Vagina (tissue), 2 donors: Measurements from ENCODE around the gene ABHD5.

ENCODE experiments used
- CTCF ChIP-seq, 3 experiments: fragments of 450-650 bp in 2 of 3; fragments of 200-600 bp in 1 of 3; sonication (generic) in 1 of 3; IDR thresholded peaks; one replicate each; pipeline ENCODE4 v1.5.1; 2017 to 2019; ENCODE audit warnings: antibody characterized with exemption in 3 of 3, mild to moderate bottlenecking in 2 of 3, moderate library complexity in 2 of 3
- POLR2A ChIP-seq, 2 donors: fragments of 450-650 bp; IDR thresholded peaks; one replicate each; pipeline ENCODE4 v1.6.1; 2017; ENCODE audit warnings: antibody characterized with exemption in 2 of 2, mild to moderate bottlenecking in 2 of 2, moderate library complexity in 2 of 2
- POLR2AphosphoS5 ChIP-seq, 2 donors: sonication (generic); formaldehyde crosslinking; IDR thresholded peaks; one replicate each; pipeline ENCODE4 v1.9.0; 2017; ENCODE audit warnings: antibody characterized with exemption in 2 of 2, mild to moderate bottlenecking in 2 of 2, low read depth in 1 of 2; ENCODE audit not compliant: insufficient read depth in 1 of 2

- no peak for TF ChIP-seq CTCF (IDR thresholded peaks at IDR 0.05)
- no peak for TF ChIP-seq POLR2A (IDR thresholded peaks at IDR 0.05)
- no peak for TF ChIP-seq POLR2AphosphoS5 (IDR thresholded peaks at IDR 0.05; ENCODE audit: insufficient read depth in 1 of 2, low read depth in 1 of 2)
Observed at GRCh38 chr3:43748645-43749044, 57.9 kb downstream of the ABHD5 start.
